GM12878 (cell line): ENCODE data around the gene NDUFB4. TPM values are rescaled to one million over a fixed set of nuclear protein-coding genes. Genes with fewer than 3 reads are reported as not detected.

ENCODE experiments used
- ATAC-seq: fragments of 200-7000 bp; cut with Tn5 transposase; 3 replicates; pipeline ENCODE4 v1.9.1; 2020; ENCODE audit warnings: mild to moderate bottlenecking, moderate library complexity
- BruUV-seq: library from RNA; stranded (reverse); fragments of 400-500 nt; replicated peaks from 2 replicates; lab custom pipeline; 2021; lab: Mats Ljungman, UMichigan
- CTCF ChIA-PET: fragments of 300-600 bp; sonication (Branson Sonifier 250); formaldehyde crosslinking; extraction: SDS; loops from one replicate; lab custom pipeline; 2021; ENCODE audit warnings: inconsistent platforms; lab: Yijun Ruan, JAX
- POLR2A ChIA-PET: fragments of 350-600 bp; formaldehyde crosslinking; extraction: SDS; loops from one replicate; lab custom pipeline; 2021; ENCODE audit warnings: inconsistent platforms; lab: Charles Lee
- RAD21 ChIA-PET: fragments of 300-600 bp; sonication (Branson Sonifier 250); formaldehyde crosslinking; loops from one replicate; lab custom pipeline; 2023; ENCODE audit warnings: antibody characterized with exemption; ENCODE audit not compliant: unreplicated experiment; lab: Charles Lee
- SMC1A ChIA-PET: fragments of 300-600 bp; sonication (Branson Sonifier 250); formaldehyde crosslinking; loops from one replicate; lab custom pipeline; 2023; ENCODE audit not compliant: unreplicated experiment, uncharacterized antibody; lab: Charles Lee
- DNase-seq: peaks from one replicate; pipeline ENCODE4 v3.0.0-alpha.2; 2011; ENCODE audit warnings: low read depth, low spot score
- FAIRE-seq: peaks from 3 replicates; lab custom pipeline; 2011; peaks lifted over from hg19 to GRCh38; lab: Jason Lieb, UNC
- H2AFZ ChIP-seq: 2 replicates; pipeline ENCODE4 v1.6.0; 2011; ENCODE audit warnings: low read depth, low read length, control low read depth; ENCODE audit not compliant: control insufficient read depth
- H3K27ac ChIP-seq: 2 replicates; pipeline ENCODE4 v1.5.1; 2011; ENCODE audit warnings: control low read depth; ENCODE audit not compliant: control insufficient read depth, insufficient read depth
- H3K27me3 ChIP-seq, 2 experiments: replicated peaks in 1 of 2; 2 replicates each; pipeline versions ENCODE4 v1.6.0 to v1.6.1; 2011; ENCODE audit warnings: low read length in 1 of 2; ENCODE audit not compliant: control insufficient read depth in 2 of 2, insufficient read depth in 2 of 2
- H3K36me3 ChIP-seq, 2 experiments: 2 replicates each; pipeline ENCODE4 v1.5.1; 2011; ENCODE audit warnings: low read length in 1 of 2; ENCODE audit not compliant: control insufficient read depth in 2 of 2, insufficient read depth in 2 of 2
- H3K4me1 ChIP-seq: 2 replicates; pipeline ENCODE4 v1.6.1; 2011; ENCODE audit warnings: mild to moderate bottlenecking, low read length, moderate library complexity, mixed read lengths; ENCODE audit not compliant: control insufficient read depth, insufficient read depth
- H3K4me2 ChIP-seq: 2 replicates; pipeline ENCODE4 v1.6.0; 2011; ENCODE audit warnings: control low read depth; ENCODE audit not compliant: control insufficient read depth, insufficient read depth
- H3K4me3 ChIP-seq: fragments of 200-600 bp; sonication (generic); 2 replicates; pipeline ENCODE4 v1.5.1; 2016
- H3K79me2 ChIP-seq: 2 replicates; pipeline ENCODE4 v1.6.0; 2011; ENCODE audit warnings: low read length; ENCODE audit not compliant: control insufficient read depth, insufficient read depth
- H3K9ac ChIP-seq: 2 replicates; pipeline ENCODE4 v1.8.0; 2011; ENCODE audit warnings: low read length, control low read depth, mixed read lengths; ENCODE audit not compliant: control insufficient read depth, insufficient read depth
- H3K9me3 ChIP-seq: replicated peaks from 3 replicates; pipeline ENCODE4 v1.5.1; 2011; ENCODE audit warnings: mild to moderate bottlenecking, low read length; ENCODE audit not compliant: control insufficient read depth, insufficient read depth
- H4K20me1 ChIP-seq: 2 replicates; pipeline ENCODE4 v1.6.0; 2011; ENCODE audit not compliant: control insufficient read depth, insufficient read depth
- ATF7 ChIP-seq: fragments of 450-650 bp; IDR thresholded peaks from 2 replicates; pipeline ENCODE4 v1.6.1; 2016; ENCODE audit warnings: low read depth, mild to moderate bottlenecking
- WGBS: methylation state at CpG from one replicate; pipeline ENCODE4 v1.1.6; 2016; ENCODE audit warnings: low lambda C conversion rate; ENCODE audit not compliant: insufficient replicate concordance, insufficient coverage; ENCODE audit errors: missing lambda C conversion rate; 5-methylcytosine and 5-hydroxymethylcytosine counted together
- in situ Hi-C: fragments of 300-500 bp; cut with MboI; formaldehyde crosslinking; loops from 9 replicates; pipeline ENCODE4 v1.14.3; 2018; ENCODE audit warnings: mixed read lengths
- intact Hi-C: fragments of 100-400 bp; cut with micrococcal nuclease; formaldehyde crosslinking; loops from one replicate; pipeline ENCODE4 v1.14.2; 2022; ENCODE audit not compliant: unreplicated experiment
- polyA plus RNA-seq, 11 experiments: library from polyadenylated mRNA; depleted of rRNA in 4 of 11; unstranded in 6 of 11; stranded (reverse) in 5 of 11; fragments of >200 nt; fragmentation: Nextera tagmentation in 4 of 11; fragmentation: Illumina TruSeq in 1 of 11; extraction: Ambion mirVana in 4 of 11; extraction: Trizol in 1 of 11; gene quantifications; 1 replicate in 1 of 11; 2 replicates in 10 of 11; pipeline versions ENCODE4 v1.2.1 to v1.2.3, GENCODE V29; 2011 to 2016; ENCODE audit warnings: inconsistent platforms in 2 of 11, missing spikeins in 2 of 11, low read depth in 1 of 11
- total RNA-seq, 4 experiments: library from RNA; depleted of rRNA in 3 of 4; stranded (reverse); fragments of >200 nt in 3 of 4; fragmentation: Illumina TruSeq in 1 of 4; extraction: Trizol in 1 of 4; gene quantifications; 2 replicates each; pipeline versions ENCODE4 v1.2.1 to v1.2.3, GENCODE V29; 2013 to 2021
- TF ChIP-seq, protein P1 (sequence below): fragments of 450-650 bp; IDR thresholded peaks from 2 replicates; pipeline ENCODE4 v1.6.1; 2017; ENCODE audit warnings: mild to moderate bottlenecking, moderate library complexity
- TF ChIP-seq, protein P2 (sequence below): fragments of 450-650 bp; formaldehyde crosslinking; IDR thresholded peaks from 2 replicates; pipeline ENCODE4 v1.4.0; 2022; ENCODE audit warnings: mild to moderate bottlenecking, moderate library complexity

NDUFB4 gene
- total and polyA plus RNA-seq, 10 of the 15 experiments (the other 5 are each of a cell fraction or from before 2014, with no cell fraction given) = 155 to 864 (median 387) TPM

DNA sequence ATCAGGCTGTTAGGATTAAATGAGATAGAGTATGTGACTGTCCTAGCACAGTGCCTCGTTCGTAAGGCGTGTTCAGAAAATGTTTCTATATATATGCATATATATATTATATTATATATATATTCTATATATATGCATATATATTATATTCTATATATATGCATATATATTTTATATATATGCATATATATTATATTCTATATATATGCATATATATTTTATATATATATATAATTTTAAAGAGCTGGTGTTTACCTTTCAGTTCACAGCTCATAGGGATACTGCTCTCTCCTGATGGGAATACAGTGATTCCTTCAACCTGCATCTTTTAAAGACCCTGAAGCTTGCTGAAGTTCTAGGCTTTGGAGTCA is 702 bp downstream of the NDUFB4 start (continued):
- TF ChIP-seq, protein P1, sequence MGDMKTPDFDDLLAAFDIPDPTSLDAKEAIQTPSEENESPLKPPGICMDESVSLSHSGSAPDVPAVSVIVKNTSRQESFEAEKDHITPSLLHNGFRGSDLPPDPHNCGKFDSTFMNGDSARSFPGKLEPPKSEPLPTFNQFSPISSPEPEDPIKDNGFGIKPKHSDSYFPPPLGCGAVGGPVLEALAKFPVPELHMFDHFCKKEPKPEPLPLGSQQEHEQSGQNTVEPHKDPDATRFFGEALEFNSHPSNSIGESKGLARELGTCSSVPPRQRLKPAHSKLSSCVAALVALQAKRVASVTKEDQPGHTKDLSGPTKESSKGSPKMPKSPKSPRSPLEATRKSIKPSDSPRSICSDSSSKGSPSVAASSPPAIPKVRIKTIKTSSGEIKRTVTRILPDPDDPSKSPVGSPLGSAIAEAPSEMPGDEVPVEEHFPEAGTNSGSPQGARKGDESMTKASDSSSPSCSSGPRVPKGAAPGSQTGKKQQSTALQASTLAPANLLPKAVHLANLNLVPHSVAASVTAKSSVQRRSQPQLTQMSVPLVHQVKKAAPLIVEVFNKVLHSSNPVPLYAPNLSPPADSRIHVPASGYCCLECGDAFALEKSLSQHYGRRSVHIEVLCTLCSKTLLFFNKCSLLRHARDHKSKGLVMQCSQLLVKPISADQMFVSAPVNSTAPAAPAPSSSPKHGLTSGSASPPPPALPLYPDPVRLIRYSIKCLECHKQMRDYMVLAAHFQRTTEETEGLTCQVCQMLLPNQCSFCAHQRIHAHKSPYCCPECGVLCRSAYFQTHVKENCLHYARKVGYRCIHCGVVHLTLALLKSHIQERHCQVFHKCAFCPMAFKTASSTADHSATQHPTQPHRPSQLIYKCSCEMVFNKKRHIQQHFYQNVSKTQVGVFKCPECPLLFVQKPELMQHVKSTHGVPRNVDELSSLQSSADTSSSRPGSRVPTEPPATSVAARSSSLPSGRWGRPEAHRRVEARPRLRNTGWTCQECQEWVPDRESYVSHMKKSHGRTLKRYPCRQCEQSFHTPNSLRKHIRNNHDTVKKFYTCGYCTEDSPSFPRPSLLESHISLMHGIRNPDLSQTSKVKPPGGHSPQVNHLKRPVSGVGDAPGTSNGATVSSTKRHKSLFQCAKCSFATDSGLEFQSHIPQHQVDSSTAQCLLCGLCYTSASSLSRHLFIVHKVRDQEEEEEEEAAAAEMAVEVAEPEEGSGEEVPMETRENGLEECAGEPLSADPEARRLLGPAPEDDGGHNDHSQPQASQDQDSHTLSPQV = no peak

DNA sequence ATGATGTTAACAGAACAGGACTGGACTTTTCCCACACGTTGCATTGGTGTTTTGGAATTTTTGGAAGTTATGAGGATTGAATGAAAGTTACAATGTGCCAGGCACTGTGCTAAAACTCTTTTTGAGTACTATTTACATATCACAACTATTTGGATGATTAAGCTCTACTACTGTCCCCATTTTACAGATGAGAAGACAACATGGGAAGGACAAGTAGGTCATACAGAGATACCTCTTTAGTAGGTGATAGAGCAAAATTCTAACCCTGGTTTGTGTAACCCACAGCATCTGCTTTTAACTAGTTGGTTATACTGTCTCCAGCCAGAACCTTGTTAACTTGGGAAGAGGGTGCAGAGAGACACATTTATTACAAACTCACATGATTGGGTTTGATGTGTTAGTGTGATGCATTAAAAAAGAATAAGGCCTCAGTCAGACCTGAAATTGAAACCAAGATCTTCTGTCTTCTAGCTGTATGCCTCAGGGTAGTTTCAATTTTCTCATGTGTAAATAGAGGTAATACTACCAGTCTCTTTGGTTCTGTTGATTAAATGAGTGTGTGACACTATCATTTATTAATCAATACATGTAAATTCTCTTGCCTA is 1.4 kb downstream of the NDUFB4 start:
- no peaks in the 10 kb centered on the region for H3K27me3 ChIP-seq
- no peaks in the 10 kb centered on the region; the same call in 1 of the 2 replicates for H3K4me1 ChIP-seq
- ATAC-seq (peak; percentile 64), DNase-seq (peak; percentile 25), FAIRE-seq (peak; percentile 44)
- intact Hi-C loops (loop anchor here (2.0 to 10.0 kb wide), 3 partner anchors 90 to 187 kb away; partner anchors contain the start of genes GTF2E1 and RABL3), in situ Hi-C loops (loop anchor here (10.0 kb wide), 1 partner anchor 197 kb away; no protein-coding TSS in a partner anchor)
- ChIA-PET CTCF (interaction anchor here (0.6 to 4.0 kb wide), 7 partner anchors 36 to 518 kb away, joined by 3 to 23 read pairs (median 4); no protein-coding TSS in a partner anchor), POLR2A (interaction anchor here (0.9 to 4.3 kb wide), 4 partner anchors 81 to 169 kb away, joined by 4 to 23 read pairs (median 5); partner anchors contain the start of genes GTF2E1 and RABL3), RAD21 (interaction anchor here (0.9 to 2.9 kb wide), 12 partner anchors 30 to 248 kb away, joined by 3 to 15 read pairs (median 3); partner anchors contain the start of gene LRRC58), SMC1A (interaction anchor here (0.6 to 5.4 kb wide), 10 partner anchors 16 to 196 kb away, joined by 3 to 32 read pairs (median 14); partner anchors contain the start of genes GTF2E1 and RABL3)
- H3K4me2 ChIP-seq = peak overlapping the region; percentile 78
- 44% methylated on average over 1 of the region's 1 CpG for WGBS
- peak overlapping the region; percentile 64 for H3K27ac ChIP-seq
- H4K20me1 ChIP-seq = no peaks in the 10 kb centered on the region; the same call in 1 of the 2 replicates
- TF ChIP-seq, protein P2, sequence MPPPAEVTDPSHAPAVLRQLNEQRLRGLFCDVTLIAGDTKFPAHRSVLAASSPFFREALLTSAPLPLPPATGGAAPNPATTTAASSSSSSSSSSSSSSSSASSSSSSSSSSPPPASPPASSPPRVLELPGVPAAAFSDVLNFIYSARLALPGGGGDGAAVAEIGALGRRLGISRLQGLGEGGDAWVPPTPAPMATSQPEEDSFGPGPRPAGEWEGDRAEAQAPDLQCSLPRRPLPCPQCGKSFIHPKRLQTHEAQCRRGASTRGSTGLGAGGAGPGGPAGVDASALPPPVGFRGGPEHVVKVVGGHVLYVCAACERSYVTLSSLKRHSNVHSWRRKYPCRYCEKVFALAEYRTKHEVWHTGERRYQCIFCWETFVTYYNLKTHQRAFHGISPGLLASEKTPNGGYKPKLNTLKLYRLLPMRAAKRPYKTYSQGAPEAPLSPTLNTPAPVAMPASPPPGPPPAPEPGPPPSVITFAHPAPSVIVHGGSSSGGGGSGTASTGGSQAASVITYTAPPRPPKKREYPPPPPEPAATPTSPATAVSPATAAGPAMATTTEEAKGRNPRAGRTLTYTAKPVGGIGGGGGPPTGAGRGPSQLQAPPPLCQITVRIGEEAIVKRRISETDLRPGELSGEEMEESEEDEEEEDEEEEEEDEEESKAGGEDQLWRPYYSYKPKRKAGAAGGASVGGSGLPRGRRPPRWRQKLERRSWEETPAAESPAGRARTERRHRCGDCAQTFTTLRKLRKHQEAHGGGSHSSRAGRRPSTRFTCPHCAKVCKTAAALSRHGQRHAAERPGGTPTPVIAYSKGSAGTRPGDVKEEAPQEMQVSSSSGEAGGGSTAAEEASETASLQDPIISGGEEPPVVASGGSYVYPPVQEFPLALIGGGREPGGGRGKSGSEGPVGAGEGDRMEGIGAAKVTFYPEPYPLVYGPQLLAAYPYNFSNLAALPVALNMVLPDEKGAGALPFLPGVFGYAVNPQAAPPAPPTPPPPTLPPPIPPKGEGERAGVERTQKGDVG (CRISPR knock-in tag) = no peak
- 0 out of 2 replicates have a peak, but pooled peaks have one; percentile 10 for TF ChIP-seq ATF7
- peaks cover 0 to 8% of the 10 kb centered on the region in 2 experiments; a peak in 3 of 4 replicates for H3K36me3 ChIP-seq
- no peak overlapping the region for H2AFZ ChIP-seq
- peaks cover 38% of the 10 kb centered on the region for H3K79me2 ChIP-seq
- H3K9ac ChIP-seq = peak overlapping the region; percentile 41; the same call in 1 of the 2 replicates
- H3K9me3 ChIP-seq = no peaks in the 10 kb centered on the region
- no TSS peak for BruUV-seq
- H3K4me3 ChIP-seq = peak overlapping the region; percentile 64
